ENCODE data around the gene ZNF282.
A peak's percentile ranks its signal among the peaks of the same experiment; 100 is the strongest.

Gene ZNF282

DNA sequence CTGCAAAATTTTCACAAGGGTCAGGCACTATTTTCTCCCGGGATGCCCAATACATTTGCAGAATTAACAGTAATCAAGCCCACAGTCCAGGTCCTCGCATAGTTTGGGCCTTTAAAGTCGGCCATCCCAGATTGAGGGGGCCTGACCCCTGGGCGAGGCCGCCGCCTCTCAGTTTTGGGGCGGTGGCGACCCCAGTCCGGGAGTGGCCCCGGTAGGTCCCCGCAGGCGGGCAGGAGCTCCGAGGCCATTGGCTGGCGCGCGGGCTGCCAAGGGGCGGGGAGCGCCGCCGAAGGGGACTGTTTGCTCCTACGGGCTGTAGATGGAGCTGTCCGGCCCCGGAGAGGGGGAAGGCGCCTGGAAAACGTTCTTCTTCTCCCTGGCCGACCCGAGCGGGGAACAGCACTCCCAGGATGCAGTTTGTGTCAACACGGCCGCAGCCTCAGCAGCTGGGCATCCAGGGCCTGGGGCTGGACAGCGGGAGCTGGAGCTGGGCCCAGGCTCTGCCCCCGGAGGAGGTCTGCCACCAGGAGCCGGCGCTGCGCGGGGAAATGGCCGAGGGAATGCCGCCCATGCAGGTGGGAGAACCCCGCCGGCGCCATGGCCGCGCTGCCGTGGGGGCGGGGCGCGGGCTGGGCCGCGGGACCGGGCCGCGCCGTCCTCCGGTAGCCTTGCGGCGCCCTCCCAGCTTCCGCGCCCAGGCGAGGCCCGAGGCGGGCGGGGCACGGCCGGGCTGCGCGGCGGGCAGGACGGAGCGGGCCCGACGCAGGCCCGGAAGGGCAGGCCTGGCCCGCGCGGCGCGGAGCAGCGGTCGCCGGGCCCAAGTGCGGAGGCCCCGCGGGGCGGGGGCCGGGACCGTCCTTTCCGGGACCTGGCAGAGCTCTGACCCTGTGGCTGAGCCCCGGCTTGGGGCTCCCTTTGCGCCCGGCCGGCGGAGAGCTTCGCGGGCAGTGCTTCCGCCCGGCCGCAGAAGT lies at the start of gene ZNF282:
ZNF282 (plus strand) TSS at position 367 of the 971 bp plus-strand sequence; CDS start at position 411, 44 bp downstream.
- peaks cover 14 to 37% of the 10 kb centered on the region in 2 experiments for H3K36me3 ChIP-seq (ENCODE audit: control insufficient read depth in 2 of 2, insufficient read depth in 1 of 2, low read length in 2 of 2)
- POLR2A ChIA-PET, result interaction anchor here (0.5 to 2.1 kb wide), 17 partner anchors 10 to 431 kb away, joined by 3 to 14 read pairs (median 4); partner anchors contain the start of genes ZNF398 and ZNF783
- CTCF ChIA-PET, result interaction anchor here (0.6 to 2.1 kb wide), 17 partner anchors 9 to 468 kb away, joined by 3 to 13 read pairs (median 4); partner anchors contain the start of genes ZNF398 and ZNF425
- H3K9me3 ChIP-seq (ENCODE audit: control insufficient read depth, insufficient read depth, low read depth, low read length), result no peaks in the 10 kb centered on the region
- H3K4me3 ChIP-seq (ENCODE audit: low read depth, low read length), result peak within 1 kb of the TSS; percentile 99
- H3K4me1 ChIP-seq (ENCODE audit: control insufficient read depth, insufficient read depth, low read length), result no peaks in the 10 kb centered on the region
- peak within 1 kb of the TSS; percentile 95 for H3K27ac ChIP-seq (ENCODE audit: extremely low read depth, low read depth, low read length)
- no peak for TF ChIP-seq ZNF555 (tag by site-specific recombination; conservative IDR thresholded peaks at IDR 0.05)
- TF ChIP-seq ZNF140 (tag by site-specific recombination; IDR thresholded peaks at IDR 0.05), result no peak
- TF ChIP-seq ZBTB20 (tag by site-specific recombination; IDR thresholded peaks at IDR 0.05), result peak; percentile 94
- TF ChIP-seq ZNF600 (tag by site-specific recombination; IDR thresholded peaks at IDR 0.05), result peak; percentile 56
- no peak for TF ChIP-seq ZNF658 (tag by site-specific recombination; IDR thresholded peaks at IDR 0.05)
- TF ChIP-seq ZNF341 (tag by site-specific recombination; IDR thresholded peaks at IDR 0.05; ENCODE audit: low read depth), result peak; percentile 90
- TF ChIP-seq, protein P1, sequence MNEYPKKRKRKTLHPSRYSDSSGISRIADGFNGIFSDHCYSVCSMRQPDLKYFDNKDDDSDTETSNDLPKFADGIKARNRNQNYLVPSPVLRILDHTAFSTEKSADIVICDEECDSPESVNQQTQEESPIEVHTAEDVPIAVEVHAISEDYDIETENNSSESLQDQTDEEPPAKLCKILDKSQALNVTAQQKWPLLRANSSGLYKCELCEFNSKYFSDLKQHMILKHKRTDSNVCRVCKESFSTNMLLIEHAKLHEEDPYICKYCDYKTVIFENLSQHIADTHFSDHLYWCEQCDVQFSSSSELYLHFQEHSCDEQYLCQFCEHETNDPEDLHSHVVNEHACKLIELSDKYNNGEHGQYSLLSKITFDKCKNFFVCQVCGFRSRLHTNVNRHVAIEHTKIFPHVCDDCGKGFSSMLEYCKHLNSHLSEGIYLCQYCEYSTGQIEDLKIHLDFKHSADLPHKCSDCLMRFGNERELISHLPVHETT (tag by site-specific recombination; IDR thresholded peaks at IDR 0.05), result peak; percentile 55; the same call in 1 of the 2 replicates
- peak; percentile 98 for TF ChIP-seq GLIS2 (tag by site-specific recombination; IDR thresholded peaks at IDR 0.05)
- TF ChIP-seq, protein P2, sequence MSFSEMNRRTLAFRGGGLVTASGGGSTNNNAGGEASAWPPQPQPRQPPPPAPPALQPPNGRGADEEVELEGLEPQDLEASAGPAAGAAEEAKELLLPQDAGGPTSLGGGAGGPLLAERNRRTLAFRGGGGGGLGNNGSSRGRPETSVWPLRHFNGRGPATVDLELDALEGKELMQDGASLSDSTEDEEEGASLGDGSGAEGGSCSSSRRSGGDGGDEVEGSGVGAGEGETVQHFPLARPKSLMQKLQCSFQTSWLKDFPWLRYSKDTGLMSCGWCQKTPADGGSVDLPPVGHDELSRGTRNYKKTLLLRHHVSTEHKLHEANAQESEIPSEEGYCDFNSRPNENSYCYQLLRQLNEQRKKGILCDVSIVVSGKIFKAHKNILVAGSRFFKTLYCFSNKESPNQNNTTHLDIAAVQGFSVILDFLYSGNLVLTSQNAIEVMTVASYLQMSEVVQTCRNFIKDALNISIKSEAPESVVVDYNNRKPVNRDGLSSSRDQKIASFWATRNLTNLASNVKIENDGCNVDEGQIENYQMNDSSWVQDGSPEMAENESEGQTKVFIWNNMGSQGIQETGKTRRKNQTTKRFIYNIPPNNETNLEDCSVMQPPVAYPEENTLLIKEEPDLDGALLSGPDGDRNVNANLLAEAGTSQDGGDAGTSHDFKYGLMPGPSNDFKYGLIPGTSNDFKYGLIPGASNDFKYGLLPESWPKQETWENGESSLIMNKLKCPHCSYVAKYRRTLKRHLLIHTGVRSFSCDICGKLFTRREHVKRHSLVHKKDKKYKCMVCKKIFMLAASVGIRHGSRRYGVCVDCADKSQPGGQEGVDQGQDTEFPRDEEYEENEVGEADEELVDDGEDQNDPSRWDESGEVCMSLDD (tag by site-specific recombination; IDR thresholded peaks at IDR 0.05), result peak; percentile 88
- TF ChIP-seq, protein P3, sequence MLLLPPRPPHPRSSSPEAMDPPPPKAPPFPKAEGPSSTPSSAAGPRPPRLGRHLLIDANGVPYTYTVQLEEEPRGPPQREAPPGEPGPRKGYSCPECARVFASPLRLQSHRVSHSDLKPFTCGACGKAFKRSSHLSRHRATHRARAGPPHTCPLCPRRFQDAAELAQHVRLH (tag by site-specific recombination; IDR thresholded peaks at IDR 0.05), result peak; percentile 48; the same call in 1 of the 2 replicates
- TF ChIP-seq ZXDB (tag by site-specific recombination; IDR thresholded peaks at IDR 0.05), result peak; percentile 87
- TF ChIP-seq, protein P4, sequence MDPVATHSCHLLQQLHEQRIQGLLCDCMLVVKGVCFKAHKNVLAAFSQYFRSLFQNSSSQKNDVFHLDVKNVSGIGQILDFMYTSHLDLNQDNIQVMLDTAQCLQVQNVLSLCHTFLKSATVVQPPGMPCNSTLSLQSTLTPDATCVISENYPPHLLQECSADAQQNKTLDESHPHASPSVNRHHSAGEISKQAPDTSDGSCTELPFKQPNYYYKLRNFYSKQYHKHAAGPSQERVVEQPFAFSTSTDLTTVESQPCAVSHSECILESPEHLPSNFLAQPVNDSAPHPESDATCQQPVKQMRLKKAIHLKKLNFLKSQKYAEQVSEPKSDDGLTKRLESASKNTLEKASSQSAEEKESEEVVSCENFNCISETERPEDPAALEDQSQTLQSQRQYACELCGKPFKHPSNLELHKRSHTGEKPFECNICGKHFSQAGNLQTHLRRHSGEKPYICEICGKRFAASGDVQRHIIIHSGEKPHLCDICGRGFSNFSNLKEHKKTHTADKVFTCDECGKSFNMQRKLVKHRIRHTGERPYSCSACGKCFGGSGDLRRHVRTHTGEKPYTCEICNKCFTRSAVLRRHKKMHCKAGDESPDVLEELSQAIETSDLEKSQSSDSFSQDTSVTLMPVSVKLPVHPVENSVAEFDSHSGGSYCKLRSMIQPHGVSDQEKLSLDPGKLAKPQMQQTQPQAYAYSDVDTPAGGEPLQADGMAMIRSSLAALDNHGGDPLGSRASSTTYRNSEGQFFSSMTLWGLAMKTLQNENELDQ (tag by site-specific recombination; IDR thresholded peaks at IDR 0.05; ENCODE audit: low read depth), result no peak
- peak; percentile 78 for TF ChIP-seq KLF1 (tag by site-specific recombination; IDR thresholded peaks at IDR 0.05)
- TF ChIP-seq ZNF391 (tag by site-specific recombination; IDR thresholded peaks at IDR 0.05; ENCODE audit: borderline replicate concordance, low read depth), result peak; percentile 48; the same call in 1 of the 2 replicates
- TF ChIP-seq GLI2 (tag by site-specific recombination; IDR thresholded peaks at IDR 0.05; ENCODE audit: borderline replicate concordance, low read depth), result no peak
- peak; percentile 99 for TF ChIP-seq IKZF3 (tag by site-specific recombination; IDR thresholded peaks at IDR 0.05)
- TF ChIP-seq ZNF426 (tag by site-specific recombination; IDR thresholded peaks at IDR 0.05), result no peak
- TF ChIP-seq ZNF2 (tag by site-specific recombination; IDR thresholded peaks at IDR 0.05), result peak; percentile 62; the same call in 1 of the 2 replicates
- peak; percentile 96 for TF ChIP-seq KLF8 (tag by site-specific recombination; IDR thresholded peaks at IDR 0.05)
- peak; percentile 72 for TF ChIP-seq ZFP69B (tag by site-specific recombination; IDR thresholded peaks at IDR 0.05)
- no peak for TF ChIP-seq ZNF549 (tag by site-specific recombination; IDR thresholded peaks at IDR 0.05)
- TF ChIP-seq ZNF610 (tag by site-specific recombination; IDR thresholded peaks at IDR 0.05; ENCODE audit: borderline replicate concordance), result peak; percentile 55; the same call in 1 of the 2 replicates
- peak; percentile 93 for TF ChIP-seq YY1 (tag by site-specific recombination; IDR thresholded peaks at IDR 0.05)
- TF ChIP-seq ZBTB48 (tag by site-specific recombination; IDR thresholded peaks at IDR 0.05), result peak; percentile 76
- peak; percentile 33; the same call in 1 of the 2 replicates for TF ChIP-seq ZNF146 (tag by site-specific recombination; IDR thresholded peaks at IDR 0.05)
- TF ChIP-seq ZNF311 (tag by site-specific recombination; IDR thresholded peaks at IDR 0.05; ENCODE audit: borderline replicate concordance), result no peak
- TF ChIP-seq SP3 (tag by site-specific recombination; IDR thresholded peaks at IDR 0.05), result peak; percentile 85
- TF ChIP-seq, protein P5, sequence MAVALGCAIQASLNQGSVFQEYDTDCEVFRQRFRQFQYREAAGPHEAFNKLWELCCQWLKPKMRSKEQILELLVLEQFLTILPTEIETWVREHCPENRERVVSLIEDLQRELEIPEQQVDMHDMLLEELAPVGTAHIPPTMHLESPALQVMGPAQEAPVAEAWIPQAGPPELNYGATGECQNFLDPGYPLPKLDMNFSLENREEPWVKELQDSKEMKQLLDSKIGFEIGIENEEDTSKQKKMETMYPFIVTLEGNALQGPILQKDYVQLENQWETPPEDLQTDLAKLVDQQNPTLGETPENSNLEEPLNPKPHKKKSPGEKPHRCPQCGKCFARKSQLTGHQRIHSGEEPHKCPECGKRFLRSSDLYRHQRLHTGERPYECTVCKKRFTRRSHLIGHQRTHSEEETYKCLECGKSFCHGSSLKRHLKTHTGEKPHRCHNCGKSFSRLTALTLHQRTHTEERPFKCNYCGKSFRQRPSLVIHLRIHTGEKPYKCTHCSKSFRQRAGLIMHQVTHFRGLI (tag by site-specific recombination; IDR thresholded peaks at IDR 0.05), result no peak
- peak; percentile 79 for TF ChIP-seq ZBTB8A (tag by site-specific recombination; IDR thresholded peaks at IDR 0.05)

Measured in HEK293 (cell line).